HEK293 (cell line): ENCODE measurements around the gene GOLIM4.

ENCODE experiments used
- CTCF ChIA-PET: fragments of 350-600 bp; formaldehyde crosslinking; extraction: SDS; loops from one replicate; lab custom pipeline; 2021; ENCODE audit warnings: antibody characterized with exemption; lab: Yijun Ruan, JAX
- POLR2A ChIA-PET: fragments of 300-600 bp; formaldehyde crosslinking; extraction: SDS; loops from one replicate; lab custom pipeline; 2020; ENCODE audit warnings: antibody characterized with exemption, inconsistent platforms; lab: Yijun Ruan, JAX
- H3K27ac ChIP-seq: fragments of 200-500 bp; sonication (Bioruptor generic); 2 replicates; pipeline ENCODE4 v1.5.1; 2014; ENCODE audit warnings: low read depth, low read length, control low read depth, inconsistent platforms; ENCODE audit errors: extremely low read depth
- H3K36me3 ChIP-seq, 2 experiments: fragments of 200-500 bp in 1 of 2; sonication (Bioruptor generic) in 1 of 2; 1 replicate in 1 of 2; 2 replicates in 1 of 2; pipeline ENCODE4 v1.5.1; 2014 to 2017; ENCODE audit warnings: inconsistent platforms in 2 of 2, low read length in 2 of 2; ENCODE audit not compliant: control insufficient read depth in 2 of 2, insufficient read depth in 1 of 2
- H3K4me1 ChIP-seq: fragments of 200-500 bp; sonication (Bioruptor generic); 2 replicates; pipeline ENCODE4 v1.5.1; 2014; ENCODE audit warnings: mild to moderate bottlenecking, low read length, inconsistent platforms; ENCODE audit not compliant: control insufficient read depth, insufficient read depth
- H3K4me3 ChIP-seq: 2 replicates; pipeline ENCODE4 v1.5.1; 2011; ENCODE audit warnings: low read depth, mild to moderate bottlenecking, control low read depth, low read length, moderate library complexity
- H3K9me3 ChIP-seq: fragments of 200-500 bp; sonication (Bioruptor generic); 2 replicates; pipeline ENCODE4 v1.5.1; 2014; ENCODE audit warnings: low read depth, low read length, inconsistent platforms; ENCODE audit not compliant: control insufficient read depth, insufficient read depth
- BCL11A ChIP-seq: fragments of 450-650 bp; formaldehyde crosslinking; IDR thresholded peaks from 2 replicates; pipeline ENCODE4 v1.5.1; 2016; ENCODE audit warnings: low read depth, missing biosample characterization, missing genetic modification characterization
- GLIS1 ChIP-seq: fragments of 450-650 bp; formaldehyde crosslinking; IDR thresholded peaks from 2 replicates; pipeline ENCODE4 v1.5.1; 2016; ENCODE audit warnings: missing biosample characterization, missing genetic modification characterization
- KLF9 ChIP-seq: fragments of 450-650 bp; formaldehyde crosslinking; IDR thresholded peaks from 2 replicates; pipeline ENCODE4 v1.5.1; 2016; ENCODE audit warnings: missing biosample characterization, missing genetic modification characterization, low read depth
- ZBTB1 ChIP-seq: fragments of 450-650 bp; formaldehyde crosslinking; IDR thresholded peaks from 2 replicates; pipeline ENCODE4 v1.5.1; 2016; ENCODE audit warnings: missing biosample characterization, missing genetic modification characterization
- ZIC2 ChIP-seq: fragments of 450-650 bp; formaldehyde crosslinking; IDR thresholded peaks from 2 replicates; pipeline ENCODE4 v1.5.1; 2016; ENCODE audit warnings: missing biosample characterization, missing genetic modification characterization
- ZNF114 ChIP-seq: fragments of 450-650 bp; formaldehyde crosslinking; IDR thresholded peaks from 2 replicates; pipeline ENCODE4 v1.5.0; 2017; ENCODE audit warnings: missing biosample characterization, missing genetic modification characterization
- ZNF133 ChIP-seq: fragments of 450-650 bp; formaldehyde crosslinking; IDR thresholded peaks from 2 replicates; pipeline ENCODE4 v1.5.1; 2016; ENCODE audit warnings: missing biosample characterization, missing genetic modification characterization
- ZNF148 ChIP-seq: fragments of 450-650 bp; formaldehyde crosslinking; IDR thresholded peaks from 2 replicates; pipeline ENCODE4 v1.5.0; 2017; ENCODE audit warnings: missing biosample characterization, missing genetic modification characterization, borderline replicate concordance
- ZNF19 ChIP-seq: fragments of 450-650 bp; formaldehyde crosslinking; IDR thresholded peaks from 2 replicates; pipeline ENCODE4; 2016; ENCODE audit warnings: missing biosample characterization, missing genetic modification characterization, low read depth
- ZNF26 ChIP-seq: fragments of 450-650 bp; formaldehyde crosslinking; IDR thresholded peaks from 2 replicates; pipeline ENCODE4 v1.5.1; 2016; ENCODE audit warnings: missing biosample characterization, missing genetic modification characterization
- ZNF311 ChIP-seq: fragments of 450-650 bp; formaldehyde crosslinking; IDR thresholded peaks from 2 replicates; pipeline ENCODE4 v1.5.1; 2017; ENCODE audit warnings: missing biosample characterization, missing genetic modification characterization, borderline replicate concordance
- TF ChIP-seq, protein P1 (sequence below): IDR thresholded peaks from 2 replicates; pipeline ENCODE4 v1.6.1; 2011; ENCODE audit warnings: mild to moderate bottlenecking, low read depth, low read length, borderline replicate concordance
- TF ChIP-seq, protein P2 (sequence below): fragments of 450-650 bp; formaldehyde crosslinking; IDR thresholded peaks from 2 replicates; pipeline ENCODE4 v1.5.1; 2016; ENCODE audit warnings: missing biosample characterization, missing genetic modification characterization
- TF ChIP-seq, protein P3 (sequence below): fragments of 450-650 bp; formaldehyde crosslinking; IDR thresholded peaks from 2 replicates; pipeline ENCODE4 v1.5.1; 2016; ENCODE audit warnings: missing biosample characterization, missing genetic modification characterization

The GOLIM4 gene

DNA sequence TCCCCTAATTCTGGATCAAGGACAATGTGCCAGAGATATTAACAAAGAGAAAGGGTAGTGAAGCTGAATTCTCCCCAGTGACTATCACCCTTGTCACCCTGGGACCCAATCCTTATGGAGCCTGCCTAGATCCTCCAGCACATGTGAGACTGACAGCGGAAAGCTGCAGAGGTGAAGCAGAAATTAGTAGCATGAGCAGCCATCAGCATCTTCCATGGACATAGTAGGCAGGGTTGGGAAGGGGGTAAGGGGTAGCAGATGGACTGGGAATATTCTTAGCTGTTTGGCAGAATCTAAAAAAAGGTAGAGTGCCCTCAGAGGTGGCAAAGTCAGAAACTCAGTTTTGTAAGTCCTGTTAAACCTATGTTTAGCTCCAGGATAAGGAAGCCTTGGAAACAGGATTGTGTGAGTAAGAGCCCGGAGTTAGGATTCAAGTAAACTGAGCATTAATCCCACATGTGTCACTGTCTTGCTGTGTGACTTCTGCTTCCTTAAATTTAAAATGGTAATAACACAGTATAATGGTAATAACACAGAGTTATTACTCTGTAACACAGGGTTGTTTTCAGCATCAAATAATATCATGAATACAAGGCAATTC, 14.5 kb downstream of the GOLIM4 start (continued):
- TF ChIP-seq ZNF148 (tag by site-specific recombination) (no peak), BCL11A (no peak), ZNF19 (tag by site-specific recombination) (no peak), GLIS1 (no peak), ZNF114 (tag by site-specific recombination) (no peak), ZNF133 (tag by site-specific recombination) (no peak), KLF9 (no peak), ZNF311 (tag by site-specific recombination) (no peak)
- TF ChIP-seq, protein P1, sequence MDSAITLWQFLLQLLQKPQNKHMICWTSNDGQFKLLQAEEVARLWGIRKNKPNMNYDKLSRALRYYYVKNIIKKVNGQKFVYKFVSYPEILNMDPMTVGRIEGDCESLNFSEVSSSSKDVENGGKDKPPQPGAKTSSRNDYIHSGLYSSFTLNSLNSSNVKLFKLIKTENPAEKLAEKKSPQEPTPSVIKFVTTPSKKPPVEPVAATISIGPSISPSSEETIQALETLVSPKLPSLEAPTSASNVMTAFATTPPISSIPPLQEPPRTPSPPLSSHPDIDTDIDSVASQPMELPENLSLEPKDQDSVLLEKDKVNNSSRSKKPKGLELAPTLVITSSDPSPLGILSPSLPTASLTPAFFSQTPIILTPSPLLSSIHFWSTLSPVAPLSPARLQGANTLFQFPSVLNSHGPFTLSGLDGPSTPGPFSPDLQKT, result no peak
- TF ChIP-seq, protein P2, sequence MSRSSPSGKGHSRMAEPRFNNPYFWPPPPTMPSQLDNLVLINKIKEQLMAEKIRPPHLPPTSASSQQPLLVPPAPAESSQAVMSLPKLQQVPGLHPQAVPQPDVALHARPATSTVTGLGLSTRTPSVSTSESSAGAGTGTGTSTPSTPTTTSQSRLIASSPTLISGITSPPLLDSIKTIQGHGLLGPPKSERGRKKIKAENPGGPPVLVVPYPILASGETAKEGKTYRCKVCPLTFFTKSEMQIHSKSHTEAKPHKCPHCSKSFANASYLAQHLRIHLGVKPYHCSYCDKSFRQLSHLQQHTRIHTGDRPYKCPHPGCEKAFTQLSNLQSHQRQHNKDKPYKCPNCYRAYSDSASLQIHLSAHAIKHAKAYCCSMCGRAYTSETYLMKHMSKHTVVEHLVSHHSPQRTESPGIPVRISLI, result no peak

GRCh38 chr3:168080499-168081170, 15.1 kb downstream of the GOLIM4 start:
- TF ChIP-seq ZIC2 (tag by site-specific recombination) (peak; percentile 67), ZBTB1 (tag by site-specific recombination) (no peak)
- Histone ChIP-seq H3K36me3 (peaks cover 0 to 5% of the 10 kb centered on the region in 2 experiments; a peak in 1 of 3 replicates), H3K9me3 (no peaks in the 10 kb centered on the region), H3K27ac (no peak overlapping the region), H3K4me1 (no peaks in the 10 kb centered on the region; the same call in 1 of the 2 replicates), H3K4me3 (no peak overlapping the region)
- ChIA-PET CTCF (no interaction called here), POLR2A (no interaction called here)

DNA sequence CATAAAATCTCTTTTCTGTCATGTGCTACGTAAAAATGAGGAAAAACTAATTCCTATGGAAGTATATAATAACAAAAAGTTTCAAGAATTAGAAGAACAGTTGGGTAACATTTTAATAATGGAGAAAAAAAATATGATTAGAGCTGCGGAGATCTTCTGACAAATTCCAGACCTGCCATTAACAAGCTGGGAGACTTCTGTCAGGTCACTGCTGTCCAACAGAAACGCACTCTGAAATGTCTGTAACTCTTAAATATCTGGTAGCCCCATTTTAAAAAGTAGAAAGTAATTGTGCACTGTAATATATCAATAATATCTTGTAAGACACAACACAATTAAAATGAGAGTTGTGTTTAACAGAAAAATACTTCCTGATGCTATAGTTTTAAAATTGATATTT, 15.7 kb downstream of the GOLIM4 start:
- ChIA-PET POLR2A (no interaction called here), CTCF (interaction anchor here (0.9 kb wide), 1 partner anchor 32 kb away, joined by 4 read pairs; no protein-coding TSS in a partner anchor)
- no peak overlapping the region for H3K4me3 ChIP-seq
- TF ChIP-seq, protein P3, sequence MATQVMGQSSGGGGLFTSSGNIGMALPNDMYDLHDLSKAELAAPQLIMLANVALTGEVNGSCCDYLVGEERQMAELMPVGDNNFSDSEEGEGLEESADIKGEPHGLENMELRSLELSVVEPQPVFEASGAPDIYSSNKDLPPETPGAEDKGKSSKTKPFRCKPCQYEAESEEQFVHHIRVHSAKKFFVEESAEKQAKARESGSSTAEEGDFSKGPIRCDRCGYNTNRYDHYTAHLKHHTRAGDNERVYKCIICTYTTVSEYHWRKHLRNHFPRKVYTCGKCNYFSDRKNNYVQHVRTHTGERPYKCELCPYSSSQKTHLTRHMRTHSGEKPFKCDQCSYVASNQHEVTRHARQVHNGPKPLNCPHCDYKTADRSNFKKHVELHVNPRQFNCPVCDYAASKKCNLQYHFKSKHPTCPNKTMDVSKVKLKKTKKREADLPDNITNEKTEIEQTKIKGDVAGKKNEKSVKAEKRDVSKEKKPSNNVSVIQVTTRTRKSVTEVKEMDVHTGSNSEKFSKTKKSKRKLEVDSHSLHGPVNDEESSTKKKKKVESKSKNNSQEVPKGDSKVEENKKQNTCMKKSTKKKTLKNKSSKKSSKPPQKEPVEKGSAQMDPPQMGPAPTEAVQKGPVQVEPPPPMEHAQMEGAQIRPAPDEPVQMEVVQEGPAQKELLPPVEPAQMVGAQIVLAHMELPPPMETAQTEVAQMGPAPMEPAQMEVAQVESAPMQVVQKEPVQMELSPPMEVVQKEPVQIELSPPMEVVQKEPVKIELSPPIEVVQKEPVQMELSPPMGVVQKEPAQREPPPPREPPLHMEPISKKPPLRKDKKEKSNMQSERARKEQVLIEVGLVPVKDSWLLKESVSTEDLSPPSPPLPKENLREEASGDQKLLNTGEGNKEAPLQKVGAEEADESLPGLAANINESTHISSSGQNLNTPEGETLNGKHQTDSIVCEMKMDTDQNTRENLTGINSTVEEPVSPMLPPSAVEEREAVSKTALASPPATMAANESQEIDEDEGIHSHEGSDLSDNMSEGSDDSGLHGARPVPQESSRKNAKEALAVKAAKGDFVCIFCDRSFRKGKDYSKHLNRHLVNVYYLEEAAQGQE (tag by site-specific recombination), result 0 out of 2 replicates have a peak, but pooled peaks have one; percentile 27
- no peak for TF ChIP-seq ZNF26
- no peaks in the 10 kb centered on the region; the same call in 1 of the 2 replicates for H3K4me1 ChIP-seq
- no peak overlapping the region for H3K27ac ChIP-seq
- peaks cover 0 to 5% of the 10 kb centered on the region in 2 experiments; a peak in 1 of 3 replicates for H3K36me3 ChIP-seq
- no peaks in the 10 kb centered on the region for H3K9me3 ChIP-seq
